Thyroid gland (tissue), 4 donors: ENCODE data around the gene PTRH1. TPM values are rescaled to one million over a fixed set of nuclear protein-coding genes. Genes with fewer than 3 reads are reported as not detected.

Source experiments
- DNase-seq, 2 donors: peaks; one replicate each; pipeline ENCODE4 v3.0.0-alpha.2; 2019
- H3K27ac ChIP-seq, 3 donors: fragments of 200-600 bp; sonication (generic); 1 replicate in 2 of 3; 2 replicates in 1 of 3; pipeline ENCODE4 v1.5.1; 2016 to 2019; ENCODE audit warnings: mild to moderate bottlenecking in 1 of 3, moderate library complexity in 1 of 3
- H3K27me3 ChIP-seq: fragments of 200-600 bp; sonication (generic); one replicate; pipeline ENCODE4 v1.5.1; 2019
- H3K36me3 ChIP-seq, 2 donors: fragments of 200-600 bp; sonication (generic); one replicate each; pipeline ENCODE4 v1.5.1; 2016 to 2019
- H3K4me1 ChIP-seq, 2 donors: fragments of 200-600 bp; sonication (generic); one replicate each; pipeline ENCODE4 v1.5.1; 2017 to 2019
- H3K4me3 ChIP-seq, 3 donors: fragments of 200-600 bp; sonication (generic); replicated peaks in 1 of 3; 1 replicate in 2 of 3; 2 replicates in 1 of 3; pipeline ENCODE4 v1.5.1; 2016; ENCODE audit warnings: mild to moderate bottlenecking in 1 of 3
- H3K9me3 ChIP-seq: fragments of 200-600 bp; sonication (generic); one replicate; pipeline ENCODE4 v1.5.1; 2017
- POLR2A ChIP-seq, 2 donors: fragments of 450-650 bp; IDR thresholded peaks; one replicate each; pipeline ENCODE4 v1.6.1; 2017; ENCODE audit warnings: antibody characterized with exemption in 2 of 2, mild to moderate bottlenecking in 2 of 2, moderate library complexity in 1 of 2
- WGBS, 2 donors: methylation state at CpG; one replicate each; pipeline ENCODE4 v1.1.5; 2017; 5-methylcytosine and 5-hydroxymethylcytosine counted together
- intact Hi-C: fragments of 100-400 bp; cut with DNase I; formaldehyde crosslinking; loops from one replicate; pipeline ENCODE4 v1.15.1; 2023
- total RNA-seq, 4 donors: library from RNA; depleted of rRNA; stranded (reverse); fragments of >200 nt; gene quantifications; one replicate each; pipeline ENCODE4 v1.2.3, GENCODE V29; 2016
- TF ChIP-seq, protein P1 (sequence below), 6 experiments: fragments of 200-600 bp in 3 of 6; fragments of 450-650 bp in 3 of 6; sonication (generic) in 3 of 6; IDR thresholded peaks; one replicate each; pipeline ENCODE4 v1.5.1; 2016 to 2019; ENCODE audit warnings: antibody characterized with exemption in 6 of 6, mild to moderate bottlenecking in 2 of 6, inconsistent platforms in 1 of 6, moderate library complexity in 1 of 6

Gene PTRH1
- total RNA-seq, 4 donors from 2014 or later: 24.1 to 64.3 (median 43.4) TPM

DNA sequence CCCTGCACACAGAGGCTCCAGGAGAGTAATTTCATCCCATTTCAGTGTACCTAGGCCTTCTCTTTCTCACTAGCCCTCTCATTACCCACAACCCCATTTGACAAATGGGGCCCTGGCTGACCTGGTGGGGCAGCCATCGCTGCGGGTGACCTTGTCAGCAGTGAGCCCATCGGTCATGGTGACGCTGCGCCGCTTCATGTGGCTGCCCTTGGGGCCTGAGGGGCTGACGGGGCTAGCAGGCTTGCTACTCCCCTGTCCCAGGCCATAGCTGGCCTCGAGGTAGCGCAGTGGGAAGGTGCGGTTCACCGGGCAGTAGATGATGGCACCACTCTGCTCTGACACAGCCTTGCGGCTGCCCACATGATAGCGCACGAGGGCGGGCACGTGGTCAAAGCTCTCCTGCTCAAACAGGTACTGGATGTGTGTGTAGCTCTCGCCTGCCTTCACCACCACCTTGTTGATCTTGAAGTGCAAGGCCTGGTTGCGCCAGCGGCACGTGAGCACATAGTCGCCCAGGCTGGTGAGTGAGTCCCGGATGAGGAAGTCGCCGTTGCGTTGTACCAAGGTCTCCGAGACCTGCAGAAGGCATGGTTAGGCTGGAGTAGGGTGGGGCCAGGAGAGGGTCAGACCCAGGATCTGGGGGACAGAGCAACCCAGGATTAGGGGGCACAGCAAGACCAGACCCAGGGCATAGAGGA is 33.8 kb upstream of the PTRH1 start:
- H3K27me3 ChIP-seq: no peaks in the 10 kb centered on the region

DNA sequence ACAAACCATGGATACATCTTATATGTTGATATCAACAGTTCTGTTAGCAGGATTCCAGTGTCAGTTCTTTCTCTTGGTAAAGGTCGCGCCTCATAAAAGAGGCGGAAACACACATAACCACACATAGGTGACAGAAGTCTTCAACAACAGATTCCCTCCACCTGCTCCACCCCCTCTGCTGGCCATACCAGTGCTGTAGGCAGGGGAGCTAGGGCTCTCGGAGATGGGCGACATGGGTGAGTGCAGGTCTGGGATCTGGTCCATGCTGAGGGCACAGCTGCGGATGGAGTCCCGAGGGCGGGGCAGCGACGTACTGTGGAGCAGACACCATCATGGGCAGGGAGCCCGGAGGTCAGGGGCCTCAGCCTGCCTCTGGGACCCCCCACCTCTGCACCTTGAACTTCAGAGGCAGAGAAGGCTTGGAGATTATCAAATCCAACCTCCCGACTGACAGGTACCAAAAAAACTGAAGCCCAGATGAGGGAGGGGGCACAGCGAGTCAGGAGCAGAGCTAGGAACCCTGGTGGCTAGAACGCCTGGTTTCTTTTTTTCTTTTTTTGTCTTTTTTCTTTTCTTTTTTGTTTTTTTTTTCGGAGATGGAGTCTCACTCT is 31.6 kb upstream of the PTRH1 start:
- peaks cover 0 to 15% of the 10 kb centered on the region in 2 donors for H3K36me3 ChIP-seq
- intact Hi-C loops: no loop called here
- WGBS, 2 donors: 62 to 67% methylated on average over 10 to 15 of the region's 15 CpGs
- H3K27me3 ChIP-seq: no peaks in the 10 kb centered on the region
- no peak for DNase-seq
- no peaks in the 10 kb centered on the region for H3K9me3 ChIP-seq
- H3K4me1 ChIP-seq: peaks cover 2% of the 10 kb centered on the region in 2 donors
- no peak overlapping the region for H3K4me3 ChIP-seq
- no peak overlapping the region for H3K27ac ChIP-seq
- no peak for TF ChIP-seq POLR2A (IDR thresholded peaks at IDR 0.05)
- TF ChIP-seq, protein P1, sequence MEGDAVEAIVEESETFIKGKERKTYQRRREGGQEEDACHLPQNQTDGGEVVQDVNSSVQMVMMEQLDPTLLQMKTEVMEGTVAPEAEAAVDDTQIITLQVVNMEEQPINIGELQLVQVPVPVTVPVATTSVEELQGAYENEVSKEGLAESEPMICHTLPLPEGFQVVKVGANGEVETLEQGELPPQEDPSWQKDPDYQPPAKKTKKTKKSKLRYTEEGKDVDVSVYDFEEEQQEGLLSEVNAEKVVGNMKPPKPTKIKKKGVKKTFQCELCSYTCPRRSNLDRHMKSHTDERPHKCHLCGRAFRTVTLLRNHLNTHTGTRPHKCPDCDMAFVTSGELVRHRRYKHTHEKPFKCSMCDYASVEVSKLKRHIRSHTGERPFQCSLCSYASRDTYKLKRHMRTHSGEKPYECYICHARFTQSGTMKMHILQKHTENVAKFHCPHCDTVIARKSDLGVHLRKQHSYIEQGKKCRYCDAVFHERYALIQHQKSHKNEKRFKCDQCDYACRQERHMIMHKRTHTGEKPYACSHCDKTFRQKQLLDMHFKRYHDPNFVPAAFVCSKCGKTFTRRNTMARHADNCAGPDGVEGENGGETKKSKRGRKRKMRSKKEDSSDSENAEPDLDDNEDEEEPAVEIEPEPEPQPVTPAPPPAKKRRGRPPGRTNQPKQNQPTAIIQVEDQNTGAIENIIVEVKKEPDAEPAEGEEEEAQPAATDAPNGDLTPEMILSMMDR (IDR thresholded peaks at IDR 0.05): no peak

More for the DNA sequence above, 33.8 kb upstream of the PTRH1 start:
- no peak overlapping the region for H3K4me3 ChIP-seq
- TF ChIP-seq, protein P1 (IDR thresholded peaks at IDR 0.05): no peak
- TF ChIP-seq POLR2A (IDR thresholded peaks at IDR 0.05): no peak
- intact Hi-C loops: no loop called here
- H3K27ac ChIP-seq: no peak overlapping the region
- H3K36me3 ChIP-seq: peaks cover 0 to 6% of the 10 kb centered on the region in 2 donors
- 89 to 94% methylated on average over 22 to 26 of the region's 26 CpGs for WGBS, 2 donors
- no peaks in the 10 kb centered on the region for H3K9me3 ChIP-seq
- DNase-seq: no peak
- peaks cover 0 to 1% of the 10 kb centered on the region in 2 donors for H3K4me1 ChIP-seq

DNA sequence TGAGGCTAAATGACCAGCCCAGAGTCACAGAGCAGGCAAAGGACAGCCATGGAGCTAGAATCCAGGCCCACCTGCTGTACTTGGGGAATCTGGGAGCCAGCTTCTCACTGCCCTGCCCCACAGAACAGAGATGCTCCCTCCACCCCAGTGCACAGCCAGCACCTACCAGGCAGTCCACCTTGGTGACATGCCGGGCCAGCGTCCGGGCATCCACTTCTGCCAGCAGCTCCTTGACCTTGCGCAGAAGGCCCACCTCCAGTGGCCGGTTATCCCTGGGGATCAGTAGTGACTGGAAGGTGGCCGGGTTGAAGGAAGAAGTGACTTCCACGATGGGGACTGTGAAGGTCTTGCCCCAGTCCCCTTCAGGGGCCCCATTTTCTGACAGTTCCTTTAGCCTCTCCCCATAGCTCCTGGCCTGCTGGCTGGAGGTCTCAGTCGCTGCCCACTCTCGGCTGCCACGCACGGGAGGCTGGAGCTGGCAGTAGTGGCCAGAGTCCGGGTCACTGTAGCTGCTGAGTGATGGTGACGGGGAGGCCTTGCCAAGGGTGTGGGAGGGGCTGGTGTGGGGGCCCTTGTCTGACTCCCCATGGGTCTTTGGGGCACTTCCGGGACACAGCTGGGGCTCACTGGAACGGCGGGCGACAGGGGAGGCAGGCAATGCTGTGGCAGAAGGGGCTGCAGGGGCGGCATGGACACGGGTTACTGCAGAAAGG is 29.1 kb upstream of the PTRH1 start:
- no peak for DNase-seq
- TF ChIP-seq, protein P1 (IDR thresholded peaks at IDR 0.05): no peak
- no peak for TF ChIP-seq POLR2A (IDR thresholded peaks at IDR 0.05)
- Histone ChIP-seq H3K4me1 (peaks cover 7% of the 10 kb centered on the region in 2 donors), H3K27me3 (no peaks in the 10 kb centered on the region), H3K4me3 (no peak overlapping the region), H3K36me3 (peaks cover 0 to 18% of the 10 kb centered on the region in 2 donors), H3K27ac (no peak overlapping the region), H3K9me3 (no peaks in the 10 kb centered on the region)
- 88 to 96% methylated on average over 15 to 18 of the region's 19 CpGs for WGBS, 2 donors
- intact Hi-C loops: no loop called here

DNA sequence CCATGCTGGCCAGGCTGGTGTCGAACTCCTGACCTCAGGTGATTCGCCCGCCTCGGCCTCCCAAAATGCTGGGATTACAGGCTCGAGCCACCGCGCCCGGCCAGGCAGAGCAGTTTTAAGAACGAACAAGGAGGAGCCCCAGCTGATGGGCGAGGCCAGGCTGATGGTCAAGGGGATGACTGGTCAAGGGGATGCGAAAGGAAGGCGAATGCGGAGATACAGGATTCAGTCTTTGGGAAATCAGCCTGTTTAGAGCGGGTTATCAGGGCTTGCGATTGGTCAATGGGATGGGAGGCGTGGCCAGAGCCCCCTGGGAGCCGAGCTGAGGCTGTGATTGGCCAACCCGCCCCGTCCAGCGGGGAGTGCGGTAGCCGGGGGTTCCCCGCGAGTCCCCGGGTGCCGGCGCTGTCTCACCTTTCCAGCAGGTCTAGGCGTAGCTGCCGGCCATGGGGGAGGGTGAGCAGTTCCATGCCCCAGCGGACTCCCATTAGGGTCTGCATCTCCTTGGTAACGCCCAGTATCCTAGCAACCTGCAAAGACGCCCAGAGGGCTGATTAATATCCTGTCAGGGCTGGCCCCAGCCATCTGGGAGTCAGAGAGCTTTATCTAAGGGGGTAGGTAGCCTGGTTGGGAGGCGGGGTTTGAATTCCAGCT is 27.1 kb upstream of the PTRH1 start:
- TF ChIP-seq, protein P1 (IDR thresholded peaks at IDR 0.05): no peak
- no peak for TF ChIP-seq POLR2A (IDR thresholded peaks at IDR 0.05)
- WGBS, 2 donors: 37 to 40% methylated on average over 32 to 33 of the region's 33 CpGs
- intact Hi-C loops: no loop called here
- H3K27me3 ChIP-seq: no peaks in the 10 kb centered on the region
- H3K4me1 ChIP-seq: peaks cover 7% of the 10 kb centered on the region in 2 donors
- H3K27ac ChIP-seq: no peak overlapping the region
- H3K4me3 ChIP-seq: no peak overlapping the region
- H3K36me3 ChIP-seq: peaks cover 0 to 18% of the 10 kb centered on the region in 2 donors
- no peak for DNase-seq
- H3K9me3 ChIP-seq: no peaks in the 10 kb centered on the region
